Stimulated activated CD8-positive, alpha-beta memory T cell treated with anti-CD3 and anti-CD28 coated beads, Interleukin-15, amount 100 ng/mL, for 24 hours (primary cell): ENCODE data around the gene CFAP43.

ENCODE experiments used
- DNase-seq: peaks from one replicate; pipeline ENCODE4 v3.0.0-alpha.2; 2020; ENCODE audit warnings: low read depth

The CFAP43 gene

DNA sequence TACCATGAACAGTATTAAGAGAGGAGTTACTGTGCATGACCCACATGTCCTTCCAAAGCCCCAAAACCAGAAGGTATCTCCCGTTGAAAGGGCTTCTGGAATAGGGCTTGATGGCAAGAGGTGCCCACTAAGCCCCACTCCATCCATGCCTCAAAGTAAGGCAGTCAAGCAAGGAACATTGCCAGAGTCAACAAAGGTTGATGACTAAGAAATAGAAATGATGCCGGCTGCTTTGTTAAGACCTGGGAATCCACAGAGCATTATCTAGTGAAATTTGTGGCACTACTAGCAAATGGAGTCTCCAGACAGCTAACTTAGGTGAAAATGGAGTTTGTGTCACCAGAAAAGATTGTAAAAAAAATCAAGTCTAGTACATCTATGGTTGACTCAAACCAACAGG lies 104.0 kb downstream of the CFAP43 start:
- no peak for DNase-seq

DNA sequence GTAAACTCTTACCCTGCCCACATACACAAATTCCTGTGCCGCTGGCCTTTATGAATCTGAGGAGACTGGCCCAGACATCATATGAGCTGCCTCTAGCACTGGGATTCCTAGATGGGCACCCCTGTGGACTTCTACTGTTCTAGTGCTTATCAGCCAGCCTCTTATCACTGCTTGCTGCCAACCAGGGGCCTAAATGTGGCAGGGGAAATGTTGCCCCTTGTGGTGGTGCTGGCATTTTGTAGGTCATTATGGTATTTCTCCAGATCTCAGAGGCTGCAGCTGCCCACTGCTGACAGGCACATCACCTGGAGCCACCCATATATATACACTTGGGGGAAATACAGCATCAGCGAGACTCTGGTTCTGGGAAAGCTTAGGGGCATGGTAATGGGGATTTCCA lies 104.8 kb downstream of the CFAP43 start:
- DNase-seq: no peak

DNA sequence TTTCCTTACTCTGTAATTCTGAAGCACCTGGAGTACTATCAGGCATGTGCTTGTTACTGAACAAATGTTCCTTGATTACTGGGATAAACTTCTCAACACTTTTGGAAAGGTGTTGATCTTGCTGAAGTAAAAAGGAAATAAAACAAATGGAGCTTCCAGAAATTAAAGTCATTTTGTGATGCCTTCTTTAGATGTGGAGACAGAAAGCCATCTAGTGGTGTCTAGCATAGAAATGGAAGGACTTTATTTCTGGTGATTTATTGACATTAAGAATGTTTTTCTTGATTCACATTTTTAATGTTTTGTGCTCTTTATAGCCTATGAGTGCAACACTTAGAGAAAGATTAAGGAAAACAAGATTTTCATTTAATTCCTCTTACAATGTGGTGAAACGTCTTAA lies 108.8 kb downstream of the CFAP43 start:
- no peak for DNase-seq

DNA sequence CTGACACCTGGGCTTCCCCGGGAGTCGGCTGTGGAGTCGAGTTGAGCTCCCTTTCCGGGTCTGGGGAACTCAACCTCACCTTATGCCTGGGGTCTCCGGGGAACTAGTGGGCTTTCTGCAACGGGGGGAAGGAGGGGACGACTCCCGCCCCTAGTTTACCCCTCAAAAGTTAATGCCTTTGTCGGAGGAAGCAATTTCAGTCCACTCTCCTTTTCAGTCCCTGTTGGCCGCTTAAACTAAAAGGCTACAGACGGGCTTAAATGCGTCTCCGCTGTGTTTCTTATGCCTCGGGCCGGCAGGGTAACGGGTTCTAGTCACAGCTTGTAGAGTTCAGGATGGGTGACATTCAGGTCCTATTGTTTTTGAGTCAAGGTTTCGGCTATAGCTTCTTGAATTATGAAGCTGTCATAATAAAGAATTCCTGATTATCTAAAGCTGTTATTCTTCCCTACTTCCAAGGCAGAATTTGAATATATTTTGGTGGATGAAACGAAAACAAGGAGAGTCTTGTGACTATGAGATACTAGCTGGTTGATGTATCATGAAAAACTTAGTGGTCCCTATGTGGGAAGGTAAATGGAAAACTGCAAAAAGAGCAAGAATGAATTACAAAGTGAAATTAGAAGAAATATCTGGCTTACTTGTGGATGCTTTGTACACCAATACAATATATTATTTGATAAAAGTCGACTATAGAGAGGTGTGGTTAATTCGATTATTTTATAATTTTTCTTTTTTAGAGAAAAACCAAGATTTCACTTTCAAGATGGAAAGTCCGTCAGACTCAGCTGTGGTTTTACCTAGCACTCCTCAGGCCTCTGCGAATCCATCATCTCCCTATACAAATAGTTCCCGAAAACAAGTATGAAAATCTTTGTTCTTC lies 109.7 kb downstream of the CFAP43 start:
- no peak for DNase-seq

DNA sequence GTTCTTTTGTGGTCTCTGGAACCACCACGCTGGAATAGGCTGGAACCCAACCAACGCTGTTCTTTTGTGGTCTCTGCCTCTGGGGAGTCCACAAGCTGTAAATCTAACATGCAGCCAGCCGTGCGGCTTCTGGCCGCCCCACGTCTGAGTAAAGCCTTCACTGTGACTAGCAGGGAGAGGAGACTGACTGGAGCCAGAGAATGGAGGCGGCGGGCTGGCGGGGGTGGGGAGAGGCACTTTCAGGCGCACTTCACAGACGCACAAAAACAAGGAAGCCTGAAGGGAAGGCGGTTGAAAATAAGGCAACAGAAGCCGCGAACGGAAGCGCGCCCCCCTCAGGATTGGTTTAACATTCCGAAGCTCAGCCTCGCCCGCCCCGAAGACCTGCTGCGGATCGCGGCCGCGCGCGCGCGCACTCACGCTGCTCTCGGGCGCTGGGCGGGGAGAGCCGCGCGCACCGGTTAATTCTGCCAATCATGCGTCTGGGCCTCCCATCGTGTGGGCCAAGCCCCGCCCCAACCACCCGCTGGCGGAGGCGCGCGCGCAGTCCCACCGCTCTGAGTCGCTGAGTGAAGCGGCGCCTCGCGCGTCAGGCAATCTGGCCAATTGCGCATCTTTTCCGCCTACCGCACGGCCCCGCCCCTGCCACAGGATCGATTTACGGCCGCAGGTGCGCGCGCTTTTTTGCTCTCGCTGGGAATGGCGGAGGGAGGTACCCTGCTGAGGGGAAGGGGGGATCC lies 110.5 kb downstream of the CFAP43 start, which contains the start of gene SFR1:
SFR1 (plus strand) TSS at position 687 of the 740 bp plus-strand sequence; CDS start at position 700, 13 bp downstream.
- peak; percentile 97 for DNase-seq

DNA sequence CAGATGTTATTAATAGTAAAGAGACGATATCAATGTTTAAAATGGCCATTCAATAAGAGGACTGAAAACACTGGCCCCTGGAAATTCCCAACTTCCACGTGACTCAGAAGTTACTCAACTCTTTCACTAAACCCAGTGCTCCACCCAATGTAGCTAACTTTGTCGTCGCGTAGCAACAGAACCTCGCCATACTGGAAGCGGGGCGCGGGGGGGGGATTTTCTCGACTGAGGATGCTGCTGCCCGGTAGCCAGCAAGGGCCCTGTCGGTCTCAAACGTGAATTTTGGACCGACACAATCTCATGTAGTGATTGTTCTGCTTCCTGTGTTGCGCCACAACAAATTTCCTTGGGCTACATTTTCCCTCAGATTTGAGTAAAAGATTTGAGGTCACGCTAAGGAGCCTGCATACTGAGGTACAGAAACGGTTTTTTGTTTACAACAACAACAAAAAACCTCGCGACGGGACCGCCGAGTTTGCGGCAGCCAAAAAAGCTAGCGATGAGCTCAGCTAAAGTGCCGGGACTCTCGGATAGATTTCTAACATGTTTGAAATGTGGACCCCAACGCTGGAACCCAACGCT lies 111.2 kb downstream of the CFAP43 start:
- peak; percentile 52 for DNase-seq

DNA sequence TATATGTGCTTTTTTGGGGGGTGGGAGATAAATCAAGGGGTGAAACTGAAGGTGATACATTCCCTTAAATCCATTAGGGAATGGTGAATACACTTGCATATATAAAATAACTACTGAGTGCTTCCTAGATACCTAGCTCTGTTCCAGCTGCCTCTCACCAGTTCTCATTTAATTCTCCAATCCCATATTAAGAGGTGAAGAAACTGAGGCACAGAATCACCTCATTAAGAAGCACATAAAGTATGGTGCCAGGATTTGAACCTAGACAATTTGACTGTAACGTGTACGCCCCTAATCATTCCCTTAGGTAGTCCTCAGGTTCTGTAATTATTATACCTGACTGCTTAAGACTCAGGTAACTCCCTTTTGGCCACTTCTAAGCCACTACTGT lies 111.7 kb downstream of the CFAP43 start:
- DNase-seq: no peak

DNA sequence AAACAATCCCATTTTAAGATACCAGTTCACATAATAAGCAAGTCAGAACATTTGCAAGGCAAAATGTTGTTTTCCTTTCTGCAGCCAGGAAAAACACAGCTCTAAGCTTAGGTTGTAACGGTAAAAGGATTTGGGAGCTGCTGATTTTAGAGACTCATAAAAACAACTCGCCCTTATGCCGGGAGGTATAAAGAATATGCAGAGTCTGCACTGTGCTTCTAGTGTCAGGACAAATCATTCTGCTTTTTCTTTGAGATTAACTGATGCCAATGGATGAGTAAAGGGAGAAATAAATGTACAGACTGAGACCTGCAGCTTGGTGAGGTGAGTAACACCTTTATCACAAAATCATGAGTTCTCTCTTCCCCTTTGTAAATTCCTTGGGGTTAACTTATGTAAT lies 112.2 kb downstream of the CFAP43 start:
- DNase-seq: no peak

DNA sequence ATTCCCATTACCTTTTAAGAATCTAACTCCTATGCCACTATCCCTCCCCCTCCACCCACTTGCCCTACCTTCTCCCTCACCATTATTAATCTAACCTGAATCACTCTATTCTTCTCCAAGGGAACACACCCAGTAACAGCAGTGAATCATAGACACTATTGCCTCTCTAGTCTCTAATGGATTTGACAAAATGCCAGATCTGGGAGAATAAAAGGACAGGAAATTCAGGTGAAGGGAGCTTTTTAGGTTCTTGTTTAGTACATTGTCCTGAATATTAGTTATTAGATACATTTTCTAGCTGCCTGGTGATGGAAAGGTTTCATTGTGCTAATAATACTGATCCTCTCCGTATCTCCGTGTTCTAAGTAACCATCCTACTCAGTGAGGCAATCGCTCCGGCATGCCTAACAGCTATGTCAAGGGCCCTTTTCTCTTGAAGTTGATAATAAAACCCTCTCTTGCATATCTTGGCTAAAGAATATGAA lies 114.3 kb downstream of the CFAP43 start:
- no peak for DNase-seq

DNA sequence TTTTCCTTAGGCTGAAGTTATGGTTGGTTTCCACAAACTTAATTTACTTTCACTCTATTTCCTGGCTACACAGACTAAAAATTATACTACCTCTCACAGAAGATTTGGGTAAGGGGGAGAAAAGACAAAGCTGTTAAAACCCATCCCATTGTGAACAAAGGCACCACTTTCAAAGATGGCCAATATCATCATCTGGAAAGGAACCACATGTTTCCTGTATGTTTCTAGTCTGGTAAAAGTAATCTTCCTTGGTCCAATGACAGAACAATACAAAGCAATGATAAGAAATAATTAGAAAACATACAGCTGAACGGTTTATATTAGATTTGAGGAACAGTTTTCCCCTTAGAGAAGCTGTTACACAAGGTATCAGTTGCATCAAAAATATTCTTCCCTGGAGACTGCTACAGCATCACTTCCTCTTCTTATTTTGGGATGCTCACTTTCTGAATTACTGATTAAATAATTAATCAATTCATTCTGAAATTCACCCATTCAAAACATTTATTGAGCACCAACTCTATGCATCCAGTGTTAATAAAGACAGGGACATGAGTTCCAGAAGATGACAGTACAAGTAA lies 118.7 kb downstream of the CFAP43 start:
- no peak for DNase-seq

DNA sequence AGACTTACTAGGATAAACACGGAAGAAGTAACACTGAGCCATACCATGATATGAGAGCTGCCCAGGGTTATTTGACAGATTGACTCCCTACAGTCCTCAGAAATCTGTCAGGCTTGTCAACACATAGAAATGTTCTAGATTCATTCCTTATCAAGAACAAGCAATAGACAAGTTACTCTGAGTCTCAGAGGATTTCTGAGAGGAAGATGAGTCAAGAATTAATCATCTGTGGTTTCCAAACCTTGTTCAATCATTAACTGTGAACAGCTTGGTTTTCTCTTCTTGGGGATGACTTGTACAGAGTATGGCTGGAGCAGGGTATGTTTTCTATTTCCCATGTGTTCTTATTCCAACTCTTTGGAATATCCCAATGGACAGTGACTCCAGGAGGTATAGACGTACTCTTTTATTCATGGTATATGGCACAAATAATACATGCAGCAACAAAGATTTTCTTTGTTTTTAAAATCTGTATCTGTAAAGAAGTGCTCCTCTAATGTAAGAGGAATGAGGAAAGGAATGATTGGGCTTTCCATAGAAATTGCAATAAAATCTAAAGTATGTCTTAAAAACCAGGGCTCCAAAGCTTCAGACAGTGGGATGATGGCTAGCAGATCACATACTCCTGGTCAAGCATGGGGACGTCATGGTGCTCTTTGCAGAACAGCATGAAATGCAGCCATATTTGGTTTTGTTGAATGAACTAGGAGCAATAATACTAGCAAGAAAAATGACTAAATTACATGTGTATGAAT lies 122.1 kb downstream of the CFAP43 start:
- DNase-seq: no peak

DNA sequence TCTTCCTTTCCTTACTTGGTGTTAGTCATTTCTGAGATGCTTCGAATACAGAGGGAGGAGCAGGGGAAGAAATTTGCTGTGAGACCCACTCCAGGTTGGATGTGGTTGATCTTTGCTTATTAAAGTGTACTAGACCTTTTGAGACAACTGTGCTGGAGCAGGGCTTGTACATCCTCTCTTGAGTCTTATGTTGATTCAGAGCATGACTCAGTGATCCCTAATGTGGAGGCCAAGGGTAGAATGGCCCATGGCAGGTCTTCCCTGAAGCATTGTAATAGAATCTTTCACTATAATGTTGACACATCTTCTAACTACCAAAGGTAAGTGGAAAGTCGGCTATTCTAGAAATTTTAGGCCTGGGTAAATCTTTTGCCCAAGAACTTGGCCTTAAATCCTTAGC lies 127.2 kb downstream of the CFAP43 start:
- DNase-seq: no peak

DNA sequence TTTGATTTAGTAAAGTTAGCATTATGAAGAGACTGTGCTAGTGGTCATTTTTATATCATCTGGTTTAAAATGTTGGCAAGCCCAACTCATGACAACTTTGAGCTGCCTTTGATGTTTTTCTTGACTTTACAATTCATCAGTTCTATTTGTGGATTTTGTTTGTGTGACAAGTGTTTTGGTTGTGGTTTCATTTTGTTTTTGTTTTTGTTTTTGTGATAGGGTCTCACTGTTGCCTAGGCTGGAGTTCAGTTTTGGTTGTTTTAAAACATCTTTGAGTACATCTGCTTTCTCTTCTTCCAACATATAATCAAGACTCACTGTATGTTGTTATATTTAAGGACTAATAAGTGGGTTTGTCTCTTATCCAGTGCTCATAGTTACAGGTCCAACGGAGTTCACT lies 127.7 kb downstream of the CFAP43 start:
- no peak for DNase-seq

DNA sequence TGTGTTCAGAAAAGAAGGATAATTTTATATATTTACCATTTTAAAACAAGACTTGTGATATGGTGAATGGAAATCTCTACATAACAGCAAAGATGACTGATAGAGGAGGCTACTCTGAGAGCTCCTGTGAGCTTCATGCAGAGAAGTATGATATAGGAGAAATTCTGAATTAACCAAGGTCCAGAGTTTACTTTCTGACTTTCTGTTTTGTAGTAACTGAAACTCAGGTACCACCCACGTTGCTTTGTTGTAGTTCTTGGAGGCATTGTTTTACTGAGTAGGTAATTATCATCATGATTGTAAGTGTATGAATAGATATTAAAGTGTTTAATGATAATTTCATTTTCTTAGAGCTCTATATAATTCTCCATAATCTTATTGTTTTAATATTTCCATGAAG lies 128.2 kb downstream of the CFAP43 start:
- no peak for DNase-seq

DNA sequence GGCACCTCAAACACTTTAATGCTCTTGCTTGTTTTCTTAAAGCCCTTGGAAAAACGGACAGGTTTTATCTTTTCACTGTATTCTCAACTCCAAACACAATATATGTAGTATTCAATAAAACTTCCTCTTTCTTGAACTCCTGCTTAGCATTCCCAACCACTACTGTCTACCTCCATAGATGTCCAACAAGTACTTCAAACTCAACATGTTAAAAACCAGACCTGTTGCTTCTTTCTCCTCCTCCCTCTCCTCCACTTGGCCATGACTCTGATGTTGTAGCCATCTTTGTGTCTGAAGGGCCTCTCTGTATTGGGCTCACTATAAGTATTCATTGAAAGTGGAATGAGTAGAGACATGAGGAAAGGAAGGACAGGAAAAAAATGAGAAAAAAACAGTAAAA lies 130.3 kb downstream of the CFAP43 start:
- DNase-seq: no peak

DNA sequence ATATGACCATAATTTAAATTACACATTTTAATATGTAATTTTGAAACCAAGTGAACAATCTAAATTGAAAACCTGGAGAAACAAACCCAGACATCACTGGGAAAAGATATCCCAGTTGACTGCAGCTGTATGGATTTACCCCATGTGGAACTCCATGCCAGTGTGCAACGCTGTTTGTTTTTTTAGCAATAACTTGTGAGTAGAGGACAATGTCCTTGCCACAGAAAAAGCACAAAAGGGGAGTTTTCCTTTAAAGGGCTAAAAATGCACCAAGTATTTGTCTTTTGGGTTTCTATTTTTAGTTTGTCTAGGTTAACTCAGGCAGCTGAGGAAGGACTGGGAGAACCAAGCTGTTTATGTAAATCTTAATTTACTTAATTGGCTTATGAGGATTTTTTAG lies 131.4 kb downstream of the CFAP43 start:
- no peak for DNase-seq

DNA sequence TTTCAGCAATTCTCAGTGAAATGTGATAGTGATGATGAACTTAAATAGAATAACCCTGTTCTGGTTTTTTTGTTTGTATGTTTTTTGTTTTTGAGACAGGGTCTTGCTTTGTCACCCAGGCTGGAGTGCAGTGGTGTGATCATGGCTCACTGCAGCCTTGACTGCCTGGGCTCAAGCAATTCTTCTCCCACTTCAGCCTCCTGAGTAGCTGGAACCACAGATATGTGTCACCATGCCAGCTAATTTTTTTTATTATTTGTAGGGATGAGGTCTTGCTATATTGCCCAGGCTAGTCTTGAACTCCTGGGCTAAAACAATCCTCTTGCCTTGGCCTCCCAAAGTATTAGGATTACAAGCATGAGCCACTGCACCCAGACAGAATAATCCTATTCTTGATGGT lies 132.2 kb downstream of the CFAP43 start:
- DNase-seq: no peak

DNA sequence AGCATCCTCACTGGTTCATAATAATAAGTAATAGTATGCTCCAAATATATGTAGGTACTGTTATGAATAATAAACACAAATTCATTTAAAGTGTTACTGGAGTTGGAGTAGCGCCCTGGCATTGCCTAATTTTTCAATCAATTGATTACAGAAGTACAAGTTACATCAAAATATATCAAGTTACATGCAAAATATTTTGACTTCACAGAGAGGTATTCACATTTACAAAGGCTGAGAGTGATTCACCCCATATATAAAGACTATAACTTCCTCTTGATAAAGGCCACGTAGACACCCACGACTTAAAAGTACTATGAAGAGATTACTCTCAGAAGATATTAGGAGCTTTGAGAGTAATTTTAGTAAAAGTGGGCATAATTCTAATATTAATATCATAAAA lies 132.9 kb downstream of the CFAP43 start:
- DNase-seq: no peak

DNA sequence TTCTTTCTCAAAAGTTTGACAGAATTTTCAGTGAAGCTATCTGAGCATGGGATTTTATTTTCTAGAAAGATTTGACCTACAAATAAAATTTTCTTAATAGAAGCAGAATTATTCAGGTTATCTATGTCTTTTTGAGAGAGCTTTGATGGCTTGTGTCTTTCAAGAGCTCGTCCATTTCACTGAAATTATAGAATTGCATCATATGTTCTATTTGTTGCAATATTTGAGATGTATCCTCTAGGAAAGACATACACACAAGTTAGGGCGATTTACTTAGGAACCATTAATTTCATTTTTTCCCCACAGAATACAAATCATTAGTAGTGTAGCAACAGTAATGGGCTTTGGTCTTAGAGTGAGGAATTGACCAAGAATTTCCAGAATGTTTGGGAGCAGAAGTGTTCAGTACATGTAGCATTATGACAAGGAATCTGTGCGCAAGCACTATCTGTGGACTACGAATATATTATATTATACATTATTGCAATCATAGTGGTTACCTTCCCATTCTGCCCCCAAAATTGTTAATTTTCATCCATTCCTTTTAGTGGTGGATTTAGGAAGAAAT lies 133.7 kb downstream of the CFAP43 start:
- no peak for DNase-seq

DNA sequence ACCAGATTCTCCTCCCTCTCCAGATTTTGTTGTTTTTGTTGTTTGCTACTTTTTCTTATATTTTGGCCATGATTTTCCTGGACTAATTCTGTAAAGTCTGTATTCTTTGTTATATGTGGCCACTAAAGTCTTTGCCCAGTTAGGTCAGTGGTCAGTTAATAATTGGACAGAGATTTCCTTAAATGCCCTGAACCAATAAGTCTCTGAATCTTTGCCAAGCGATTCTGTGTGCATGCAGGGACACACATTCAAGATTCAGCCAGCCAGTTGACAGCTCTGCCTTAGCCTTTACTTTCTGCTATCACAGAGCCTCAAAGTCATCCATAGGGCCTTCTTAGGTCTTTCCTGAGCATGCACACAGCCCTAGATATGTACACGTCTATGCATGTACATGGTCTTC lies 135.5 kb downstream of the CFAP43 start:
- DNase-seq: no peak

DNA sequence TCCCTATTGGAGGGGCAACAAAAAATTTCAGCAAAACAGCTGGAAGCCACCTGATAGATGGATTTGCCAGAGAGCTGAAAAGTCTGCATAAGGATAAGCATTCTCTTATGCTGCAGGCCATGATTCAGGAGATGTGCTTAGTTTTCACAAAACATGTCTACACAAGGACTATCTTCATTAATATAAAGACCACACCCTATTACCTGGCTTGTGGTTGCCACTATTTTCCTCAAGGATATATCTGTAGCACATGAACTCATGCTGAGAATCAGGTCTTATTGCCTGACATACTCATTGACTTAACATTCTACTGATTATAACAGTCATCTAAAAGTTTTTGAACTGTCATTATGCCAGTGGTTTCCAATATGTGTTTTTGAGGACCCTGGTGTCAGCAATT lies 139.4 kb downstream of the CFAP43 start:
- no peak for DNase-seq
